Keratinocyte (primary cell): ENCODE data around the gene AXL.

Source experiments
- EZH2 ChIP-seq: IDR thresholded peaks from one replicate; pipeline ENCODE4 v1.6.1; 2012; ENCODE audit warnings: inconsistent platforms, mild to moderate bottlenecking, low read length, moderate library complexity
- TF ChIP-seq, protein P1 (sequence below), 3 experiments: IDR thresholded peaks in 1 of 3; conservative IDR thresholded peaks in 1 of 3; optimal IDR thresholded peaks in 1 of 3; 2 replicates in 2 of 3; 3 replicates in 1 of 3; pipeline versions ENCODE3 to v1.5.1; 2011; ENCODE audit warnings: low read length in 3 of 3, mild to moderate bottlenecking in 3 of 3, moderate library complexity in 2 of 3, control low read depth in 1 of 3, inconsistent platforms in 1 of 3; ENCODE audit not compliant: insufficient read depth in 2 of 3; ENCODE audit errors: extremely low read depth in 1 of 3

DNA sequence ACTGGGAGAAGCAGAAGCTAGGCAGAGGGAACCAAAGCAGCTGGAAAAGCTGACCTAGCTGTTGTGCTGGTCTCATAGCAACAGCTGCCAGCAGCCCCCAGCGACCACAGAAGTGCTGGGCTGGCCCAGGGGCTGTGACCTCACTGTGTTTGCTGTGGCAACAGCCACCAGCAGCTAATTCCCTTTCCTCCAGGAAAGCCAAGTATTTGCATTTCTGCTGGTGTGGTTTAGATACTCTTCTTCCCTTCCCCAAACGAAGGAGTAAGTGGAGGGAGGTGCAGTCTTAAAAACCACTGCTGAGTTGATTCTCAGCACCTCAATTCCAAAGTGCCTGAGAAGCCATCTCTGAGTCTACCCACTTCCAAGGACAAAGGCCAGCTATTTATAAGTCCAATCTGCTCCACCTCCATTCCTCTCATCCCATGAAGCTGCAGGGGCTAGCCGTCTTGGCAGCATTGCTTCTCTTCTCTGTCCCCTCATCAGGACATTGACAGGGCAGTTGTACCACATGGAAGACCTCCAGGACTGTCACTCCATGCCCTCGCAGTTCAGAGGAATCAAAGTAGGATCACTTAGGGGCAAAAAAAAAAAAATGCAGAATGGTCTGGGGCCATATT, 79.4 kb downstream of the AXL start:
- TF ChIP-seq, protein P1, sequence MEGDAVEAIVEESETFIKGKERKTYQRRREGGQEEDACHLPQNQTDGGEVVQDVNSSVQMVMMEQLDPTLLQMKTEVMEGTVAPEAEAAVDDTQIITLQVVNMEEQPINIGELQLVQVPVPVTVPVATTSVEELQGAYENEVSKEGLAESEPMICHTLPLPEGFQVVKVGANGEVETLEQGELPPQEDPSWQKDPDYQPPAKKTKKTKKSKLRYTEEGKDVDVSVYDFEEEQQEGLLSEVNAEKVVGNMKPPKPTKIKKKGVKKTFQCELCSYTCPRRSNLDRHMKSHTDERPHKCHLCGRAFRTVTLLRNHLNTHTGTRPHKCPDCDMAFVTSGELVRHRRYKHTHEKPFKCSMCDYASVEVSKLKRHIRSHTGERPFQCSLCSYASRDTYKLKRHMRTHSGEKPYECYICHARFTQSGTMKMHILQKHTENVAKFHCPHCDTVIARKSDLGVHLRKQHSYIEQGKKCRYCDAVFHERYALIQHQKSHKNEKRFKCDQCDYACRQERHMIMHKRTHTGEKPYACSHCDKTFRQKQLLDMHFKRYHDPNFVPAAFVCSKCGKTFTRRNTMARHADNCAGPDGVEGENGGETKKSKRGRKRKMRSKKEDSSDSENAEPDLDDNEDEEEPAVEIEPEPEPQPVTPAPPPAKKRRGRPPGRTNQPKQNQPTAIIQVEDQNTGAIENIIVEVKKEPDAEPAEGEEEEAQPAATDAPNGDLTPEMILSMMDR (optimal IDR thresholded peaks at IDR 0.05 in 1 of 3, IDR thresholded peaks at IDR 0.05 in 1 of 3, conservative IDR thresholded peaks at IDR 0.05 in 1 of 3; ENCODE audit: extremely low read depth in 1 of 3, insufficient read depth in 2 of 3, low read length in 3 of 3): no peak
- TF ChIP-seq EZH2: no peak
